ENCODE data around the gene NKX1-1.

Gene NKX1-1

DNA sequence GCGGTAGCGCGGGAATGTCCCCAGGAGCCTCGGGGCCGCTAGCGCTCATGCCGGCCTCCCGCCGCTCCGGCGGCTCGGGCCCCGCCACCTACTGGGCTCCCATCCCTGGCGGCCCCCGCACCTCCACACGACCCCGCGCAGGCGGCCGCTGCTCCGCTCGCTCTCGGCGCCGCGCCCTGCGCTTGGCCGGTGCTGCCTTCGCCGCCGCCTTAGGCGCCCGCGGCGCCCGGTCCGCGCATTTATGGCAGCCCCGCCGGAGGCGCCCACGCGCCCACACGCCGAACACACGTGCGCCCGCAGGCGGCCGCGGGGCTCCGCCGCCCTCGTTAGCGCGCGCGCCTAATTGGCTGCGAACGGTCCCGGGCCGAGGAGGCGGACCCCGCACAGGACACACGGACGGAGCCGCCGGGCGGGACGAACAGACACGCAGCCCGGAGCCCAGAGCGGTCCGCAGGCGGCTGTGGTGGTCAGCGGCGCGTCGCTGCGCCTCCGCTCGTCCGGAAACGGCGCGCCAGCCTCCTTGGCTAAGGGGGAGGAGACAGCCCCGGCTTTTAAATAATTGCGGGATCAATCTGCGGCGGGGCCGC is at the start of gene NKX1-1:
Gene NKX1-1 (minus strand): TSS at position 49 of the 587 bp plus-strand sequence. CDS start 0 bp downstream, at position 49.
- H3K27ac Mint-ChIP-seq = no peak within 1 kb of the TSS
- TF ChIP-seq, protein P1, sequence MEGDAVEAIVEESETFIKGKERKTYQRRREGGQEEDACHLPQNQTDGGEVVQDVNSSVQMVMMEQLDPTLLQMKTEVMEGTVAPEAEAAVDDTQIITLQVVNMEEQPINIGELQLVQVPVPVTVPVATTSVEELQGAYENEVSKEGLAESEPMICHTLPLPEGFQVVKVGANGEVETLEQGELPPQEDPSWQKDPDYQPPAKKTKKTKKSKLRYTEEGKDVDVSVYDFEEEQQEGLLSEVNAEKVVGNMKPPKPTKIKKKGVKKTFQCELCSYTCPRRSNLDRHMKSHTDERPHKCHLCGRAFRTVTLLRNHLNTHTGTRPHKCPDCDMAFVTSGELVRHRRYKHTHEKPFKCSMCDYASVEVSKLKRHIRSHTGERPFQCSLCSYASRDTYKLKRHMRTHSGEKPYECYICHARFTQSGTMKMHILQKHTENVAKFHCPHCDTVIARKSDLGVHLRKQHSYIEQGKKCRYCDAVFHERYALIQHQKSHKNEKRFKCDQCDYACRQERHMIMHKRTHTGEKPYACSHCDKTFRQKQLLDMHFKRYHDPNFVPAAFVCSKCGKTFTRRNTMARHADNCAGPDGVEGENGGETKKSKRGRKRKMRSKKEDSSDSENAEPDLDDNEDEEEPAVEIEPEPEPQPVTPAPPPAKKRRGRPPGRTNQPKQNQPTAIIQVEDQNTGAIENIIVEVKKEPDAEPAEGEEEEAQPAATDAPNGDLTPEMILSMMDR (IDR thresholded peaks at IDR 0.05) = no peak
- peaks cover 90% of the 10 kb centered on the region for H3K27me3 Mint-ChIP-seq (ENCODE audit: low read depth, poor library complexity)
- no peak within 1 kb of the TSS for H3K4me3 Mint-ChIP-seq
- no peaks in the 10 kb centered on the region for H3K36me3 Mint-ChIP-seq (ENCODE audit: low read depth)
- no peaks in the 10 kb centered on the region for H3K4me1 Mint-ChIP-seq
- no peak for DNase-seq
- peaks cover 4% of the 10 kb centered on the region for H3K9me3 Mint-ChIP-seq

DNA sequence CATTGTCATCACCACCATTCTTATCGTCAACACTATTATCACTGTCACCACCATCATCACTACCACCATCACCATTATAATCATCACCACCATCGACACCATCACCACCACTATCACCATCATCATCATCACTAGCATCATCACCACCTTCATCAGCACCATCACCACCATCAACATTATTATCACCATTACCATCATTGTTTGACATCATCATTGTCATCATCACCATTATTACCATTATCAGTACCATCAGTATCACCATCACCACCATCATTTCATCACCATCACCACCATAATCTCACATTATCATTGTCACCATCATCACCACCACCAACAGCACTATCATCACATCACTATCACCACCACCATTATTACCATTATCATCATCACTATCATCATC is 47.5 kb upstream of the NKX1-1 start:
- Mint-ChIP-seq H3K4me3 (no peak overlapping the region), H3K9me3 (peaks cover 36% of the 10 kb centered on the region)
- TF ChIP-seq, protein P1 (IDR thresholded peaks at IDR 0.05) = no peak

DNA sequence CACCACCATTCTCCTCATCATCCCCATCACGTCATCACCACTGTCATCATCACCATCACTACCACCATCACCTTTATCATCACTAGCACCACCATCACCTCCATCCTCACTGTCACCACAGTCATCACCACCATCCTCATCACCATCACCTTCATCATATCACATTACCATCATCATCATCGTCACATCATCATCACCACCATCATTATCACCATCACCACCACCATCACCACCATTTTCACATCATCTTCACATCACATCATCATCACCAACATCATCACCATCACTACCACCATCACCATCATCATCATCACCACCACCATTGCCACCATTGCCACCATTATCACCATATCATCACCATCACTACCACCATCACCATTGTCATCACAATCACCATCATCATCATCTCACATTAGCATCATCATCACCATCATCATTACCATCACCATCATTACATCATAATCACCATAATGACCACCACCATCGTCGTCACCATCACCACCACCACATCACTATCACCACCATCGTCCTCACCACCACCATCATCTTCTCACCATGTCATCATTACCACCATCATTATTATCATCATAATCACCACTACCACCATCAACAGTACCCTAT is 46.3 kb upstream of the NKX1-1 start:
- H3K4me3 Mint-ChIP-seq = no peak overlapping the region
- H3K36me3 Mint-ChIP-seq (ENCODE audit: low read depth) = no peaks in the 10 kb centered on the region
- TF ChIP-seq, protein P1 (IDR thresholded peaks at IDR 0.05) = no peak
- no peak for DNase-seq
- peaks cover 42% of the 10 kb centered on the region for H3K27me3 Mint-ChIP-seq (ENCODE audit: low read depth, poor library complexity)
- no peak overlapping the region for H3K27ac Mint-ChIP-seq
- H3K4me1 Mint-ChIP-seq = no peaks in the 10 kb centered on the region
- peaks cover 27% of the 10 kb centered on the region for H3K9me3 Mint-ChIP-seq

More for the DNA sequence above, 47.5 kb upstream of the NKX1-1 start:
- no peaks in the 10 kb centered on the region for H3K36me3 Mint-ChIP-seq (ENCODE audit: low read depth)
- H3K4me1 Mint-ChIP-seq = no peaks in the 10 kb centered on the region
- no peak overlapping the region for H3K27ac Mint-ChIP-seq
- H3K27me3 Mint-ChIP-seq (ENCODE audit: low read depth, poor library complexity) = peaks cover 54% of the 10 kb centered on the region
- DNase-seq = no peak

DNA sequence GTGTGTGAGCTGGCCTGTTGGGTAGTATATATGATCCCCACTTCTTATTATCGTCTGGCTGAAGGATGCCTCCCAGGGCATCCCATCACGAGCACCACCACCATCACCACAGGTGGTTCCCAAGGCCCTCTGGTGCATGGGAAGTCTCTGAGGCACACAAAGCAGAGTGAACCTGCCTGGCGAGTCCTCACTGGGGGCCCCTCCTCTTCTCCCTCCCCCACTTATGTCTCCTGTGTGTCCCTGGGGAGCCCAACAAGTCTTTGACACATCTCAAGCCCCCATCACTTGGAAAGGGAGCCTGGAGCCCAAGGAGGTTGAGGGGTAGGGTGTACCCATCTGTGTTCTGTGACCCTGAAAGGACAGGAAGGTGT is 45.5 kb upstream of the NKX1-1 start:
- no peak for DNase-seq
- Mint-ChIP-seq H3K27ac (no peak overlapping the region), H3K4me1 (no peaks in the 10 kb centered on the region), H3K27me3 (ENCODE audit: low read depth, poor library complexity) (peaks cover 40% of the 10 kb centered on the region), H3K36me3 (ENCODE audit: low read depth) (no peaks in the 10 kb centered on the region), H3K9me3 (peaks cover 23% of the 10 kb centered on the region), H3K4me3 (no peak overlapping the region)
- TF ChIP-seq, protein P1 (IDR thresholded peaks at IDR 0.05) = no peak

DNA sequence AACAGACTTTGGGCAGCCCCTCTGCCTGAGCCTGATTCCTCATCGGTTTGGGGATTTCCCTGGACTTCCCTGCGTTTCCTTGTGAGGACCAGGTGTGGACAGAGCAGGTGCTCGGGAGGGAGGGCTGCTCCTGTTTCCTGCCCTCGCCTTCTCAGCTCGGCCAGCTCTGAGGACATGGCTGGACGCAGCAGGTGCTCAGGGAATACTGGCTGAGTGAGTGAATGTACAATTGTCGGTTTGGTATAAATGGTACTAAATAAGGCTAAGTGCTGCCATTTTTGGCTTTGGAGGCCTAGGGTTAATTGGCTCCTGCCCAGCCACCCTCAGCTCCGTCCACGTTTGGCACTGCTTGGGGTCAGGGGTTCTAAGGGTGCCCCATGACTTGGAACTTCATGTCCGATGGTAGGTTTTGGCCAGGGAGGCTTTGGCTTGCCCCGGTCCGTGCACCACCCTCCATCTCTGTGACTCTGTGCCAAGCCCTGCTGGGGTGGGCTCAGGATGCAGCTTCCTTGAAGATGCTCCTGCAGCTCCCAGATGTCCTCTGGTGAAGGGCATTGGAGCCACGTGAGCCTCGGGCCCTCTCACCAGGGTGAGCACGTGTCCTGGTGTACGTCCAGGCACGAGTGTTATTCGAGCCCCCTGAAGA is 45.0 kb upstream of the NKX1-1 start:
- Mint-ChIP-seq H3K27me3 (ENCODE audit: low read depth, poor library complexity) (peaks cover 38% of the 10 kb centered on the region), H3K36me3 (ENCODE audit: low read depth) (no peaks in the 10 kb centered on the region), H3K4me3 (no peak overlapping the region), H3K9me3 (peaks cover 21% of the 10 kb centered on the region), H3K4me1 (no peaks in the 10 kb centered on the region), H3K27ac (no peak overlapping the region)
- TF ChIP-seq, protein P1 (IDR thresholded peaks at IDR 0.05) = no peak
- DNase-seq = no peak
